HG02852 (cell line): ENCODE data around the gene PTK6.
"Not testable (repeated sequence)": the region's sequence is repeated elsewhere in the genome, so short reads cannot be mapped to it uniquely, and the experiment has no call there.

ENCODE experiments used
- ATAC-seq: cut with Tn5 transposase; IDR thresholded peaks from one replicate; pipeline ENCODE4 v1.9.1; 2021; ENCODE audit warnings: mild to moderate bottlenecking, moderate library complexity; ENCODE audit not compliant: unreplicated experiment

PTK6 gene

GRCh38 chr20:63536997-63537524, at the start of gene PTK6:
Gene PTK6 (minus strand): TSS chr20:63537376. CDS start chr20:63537314, 62 bp downstream.
- ATAC-seq, result peak; percentile 3

GRCh38 chr20:63586797-63587196, 49.6 kb upstream of the PTK6 start:
- no peak for ATAC-seq

GRCh38 chr20:63585616-63586565, 48.7 kb upstream of the PTK6 start:
- no peak for ATAC-seq

GRCh38 chr20:63582382-63583063, 45.3 kb upstream of the PTK6 start:
- no peak for ATAC-seq

GRCh38 chr20:63580796-63581461, 43.8 kb upstream of the PTK6 start:
- ATAC-seq, result no peak

GRCh38 chr20:63579017-63579694, 42.0 kb upstream of the PTK6 start:
- ATAC-seq, result no peak

- no peak for ATAC-seq
Measured at GRCh38 chr20:63578224-63579016, 41.2 kb upstream of the PTK6 start.

GRCh38 chr20:63577317-63577894, 40.2 kb upstream of the PTK6 start:
- no peak for ATAC-seq

- no peak for ATAC-seq
Measured at GRCh38 chr20:63576311-63576710, 39.1 kb upstream of the PTK6 start.

GRCh38 chr20:63574829-63575743, 37.9 kb upstream of the PTK6 start:
- ATAC-seq, result no peak

GRCh38 chr20:63574156-63574828, 37.1 kb upstream of the PTK6 start, which contains the start of gene HELZ2:
Gene HELZ2 (minus strand): TSS chr20:63574239. CDS start chr20:63572385, 1,854 bp downstream.
- ATAC-seq, result no peak

GRCh38 chr20:63573647-63574131, 36.5 kb upstream of the PTK6 start:
- no peak for ATAC-seq

GRCh38 chr20:63572788-63573646, 35.8 kb upstream of the PTK6 start:
- no peak for ATAC-seq

GRCh38 chr20:63572071-63572787, 35.1 kb upstream of the PTK6 start:
- no peak for ATAC-seq

- ATAC-seq, result not testable (repeated sequence)
Measured at GRCh38 chr20:63571087-63571478, 33.9 kb upstream of the PTK6 start.
